ENCODE measurements around the gene MRPL42. TPM values are rescaled to one million over a fixed set of nuclear protein-coding genes. Genes with fewer than 3 reads are reported as not detected.

Gene MRPL42
- total RNA-seq, 4 donors from 2014 or later, result 49.1 to 52.1 (median 50.8) TPM

DNA sequence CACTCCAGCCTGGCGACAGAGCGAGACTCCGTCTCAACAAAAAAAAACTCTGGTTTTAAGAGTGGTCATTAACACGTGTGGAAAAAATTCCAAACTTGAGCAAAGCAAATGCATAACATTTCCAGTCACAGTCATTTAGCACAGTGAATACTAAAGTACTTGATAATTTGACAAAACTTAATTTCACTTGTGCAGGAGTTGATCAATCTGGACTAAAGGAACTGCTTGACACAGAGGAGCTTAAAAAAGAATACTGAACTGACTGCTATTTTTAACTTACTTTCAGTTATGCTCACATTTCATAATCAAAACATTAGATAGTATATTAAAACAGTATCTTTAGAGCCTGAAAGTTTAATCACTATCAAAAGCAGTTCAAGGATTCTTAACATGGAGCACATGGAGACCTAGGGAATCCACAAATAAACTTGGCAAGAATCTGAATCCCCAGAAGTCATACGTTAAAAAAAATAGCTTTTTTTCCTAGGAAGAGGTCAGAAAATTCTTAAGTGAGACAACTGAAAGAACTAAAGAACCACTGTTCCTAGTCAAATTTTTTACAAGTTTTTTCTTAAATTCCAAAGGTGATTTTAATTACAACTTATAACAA lies 33.0 kb upstream of the MRPL42 start:
- Histone ChIP-seq H3K27me3 (no peaks in the 10 kb centered on the region), H3K36me3 (no peaks in the 10 kb centered on the region), H3K4me3 (no peak overlapping the region), H3K27ac (no peak overlapping the region), H3K4me1 (peaks cover 33% of the 10 kb centered on the region), H3K9me3 (no peaks in the 10 kb centered on the region)
- no peak for DNase-seq (ENCODE audit: low spot score in 2 of 2)
- TF ChIP-seq, protein P1, sequence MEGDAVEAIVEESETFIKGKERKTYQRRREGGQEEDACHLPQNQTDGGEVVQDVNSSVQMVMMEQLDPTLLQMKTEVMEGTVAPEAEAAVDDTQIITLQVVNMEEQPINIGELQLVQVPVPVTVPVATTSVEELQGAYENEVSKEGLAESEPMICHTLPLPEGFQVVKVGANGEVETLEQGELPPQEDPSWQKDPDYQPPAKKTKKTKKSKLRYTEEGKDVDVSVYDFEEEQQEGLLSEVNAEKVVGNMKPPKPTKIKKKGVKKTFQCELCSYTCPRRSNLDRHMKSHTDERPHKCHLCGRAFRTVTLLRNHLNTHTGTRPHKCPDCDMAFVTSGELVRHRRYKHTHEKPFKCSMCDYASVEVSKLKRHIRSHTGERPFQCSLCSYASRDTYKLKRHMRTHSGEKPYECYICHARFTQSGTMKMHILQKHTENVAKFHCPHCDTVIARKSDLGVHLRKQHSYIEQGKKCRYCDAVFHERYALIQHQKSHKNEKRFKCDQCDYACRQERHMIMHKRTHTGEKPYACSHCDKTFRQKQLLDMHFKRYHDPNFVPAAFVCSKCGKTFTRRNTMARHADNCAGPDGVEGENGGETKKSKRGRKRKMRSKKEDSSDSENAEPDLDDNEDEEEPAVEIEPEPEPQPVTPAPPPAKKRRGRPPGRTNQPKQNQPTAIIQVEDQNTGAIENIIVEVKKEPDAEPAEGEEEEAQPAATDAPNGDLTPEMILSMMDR (IDR thresholded peaks at IDR 0.05), result no peak
- TF ChIP-seq EP300 (IDR thresholded peaks at IDR 0.05), result no peak
- TF ChIP-seq POLR2A (IDR thresholded peaks at IDR 0.05), result no peak
- WGBS, result 54% methylated on average over 5 of the region's 5 CpGs

DNA sequence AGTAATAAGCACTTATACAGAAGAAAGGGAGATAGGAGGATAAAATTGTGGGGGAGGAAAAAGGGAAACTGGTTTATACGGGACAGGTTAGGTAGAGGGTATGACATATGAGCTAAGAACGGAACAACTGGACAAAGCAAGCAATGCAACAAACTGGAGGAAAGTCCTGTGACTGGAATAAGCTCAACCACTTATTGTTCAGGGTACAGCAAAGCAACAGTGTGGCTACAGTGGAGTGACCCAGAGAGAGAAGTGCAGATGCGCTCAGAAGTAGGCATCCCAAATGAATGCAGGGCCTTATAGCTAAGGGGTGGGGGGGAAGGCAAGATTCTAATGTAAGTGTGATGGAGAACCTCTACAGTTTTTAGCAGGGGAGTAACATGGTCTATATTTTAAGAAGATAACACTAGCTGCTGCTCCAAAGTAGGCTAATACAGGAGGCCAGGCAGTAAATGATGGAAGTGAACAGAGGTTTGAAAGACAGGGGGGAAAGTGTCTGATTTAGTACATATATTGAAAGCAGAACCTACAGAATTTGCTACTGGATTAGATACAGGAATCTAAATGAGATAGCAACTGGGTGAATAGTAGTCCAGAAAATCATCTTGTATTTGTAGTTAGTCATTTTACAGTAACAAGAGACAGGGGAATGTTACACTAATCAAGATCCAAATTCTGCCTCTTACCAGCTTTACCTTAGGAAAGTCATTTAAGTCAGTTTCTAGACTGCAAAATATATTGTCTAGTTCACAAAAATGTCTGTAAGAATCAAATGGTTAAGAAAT lies 28.9 kb upstream of the MRPL42 start:
- Histone ChIP-seq H3K27ac (no peak overlapping the region), H3K9me3 (no peaks in the 10 kb centered on the region), H3K36me3 (no peaks in the 10 kb centered on the region), H3K4me1 (peaks cover 34% of the 10 kb centered on the region), H3K4me3 (no peak overlapping the region), H3K27me3 (no peaks in the 10 kb centered on the region)
- no peak for DNase-seq (ENCODE audit: low spot score in 2 of 2)
- TF ChIP-seq EP300 (IDR thresholded peaks at IDR 0.05), result no peak
- TF ChIP-seq, protein P1 (IDR thresholded peaks at IDR 0.05), result no peak
- TF ChIP-seq POLR2AphosphoS5 (IDR thresholded peaks at IDR 0.05), result no peak
- TF ChIP-seq POLR2A (IDR thresholded peaks at IDR 0.05), result no peak
- 77% methylated on average over 3 of the region's 3 CpGs for WGBS

DNA sequence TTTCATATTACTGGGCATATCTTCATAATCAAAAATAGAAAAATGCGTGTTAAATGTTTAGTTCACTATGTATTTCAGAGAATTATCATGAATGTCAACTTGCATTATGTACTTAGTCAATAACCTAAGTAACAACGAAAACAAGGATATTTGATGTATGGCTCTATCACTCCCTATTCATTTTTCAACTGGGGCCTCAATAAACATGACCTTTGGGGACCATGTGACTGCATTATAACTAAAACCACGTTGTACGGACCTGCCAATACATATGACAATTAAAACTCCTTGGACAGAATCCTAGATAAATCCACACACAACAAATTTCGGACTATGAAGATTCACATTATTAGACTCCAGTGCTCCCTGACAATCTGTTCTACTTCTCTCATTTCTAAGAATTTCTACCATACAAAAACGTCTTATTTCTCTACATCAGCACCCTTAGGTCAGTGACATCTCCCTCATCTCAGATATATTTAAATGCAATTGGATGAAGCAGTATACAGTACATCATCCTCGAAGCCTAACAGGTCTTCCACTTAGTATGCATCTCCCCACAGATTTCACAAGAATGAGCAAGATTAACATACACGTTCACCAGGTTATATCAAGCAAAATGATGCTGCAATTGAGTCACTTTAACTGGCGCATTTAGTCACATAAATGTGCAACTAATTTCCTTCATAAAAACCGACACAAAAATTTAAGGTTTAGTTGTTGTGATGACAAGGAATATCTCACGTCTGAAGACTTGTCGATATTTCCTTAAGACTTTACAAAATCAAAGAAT lies 27.1 kb upstream of the MRPL42 start:
- no peak overlapping the region for H3K27ac ChIP-seq
- H3K36me3 ChIP-seq, result no peaks in the 10 kb centered on the region
- no peak for DNase-seq (ENCODE audit: low spot score in 2 of 2)
- no peaks in the 10 kb centered on the region for H3K9me3 ChIP-seq
- 17% methylated on average over 12 of the region's 12 CpGs for whole genome bisulfite sequencing
- TF ChIP-seq, protein P1 (IDR thresholded peaks at IDR 0.05), result no peak
- TF ChIP-seq POLR2A (IDR thresholded peaks at IDR 0.05) (no peak), POLR2AphosphoS5 (IDR thresholded peaks at IDR 0.05) (no peak), EP300 (IDR thresholded peaks at IDR 0.05) (no peak)
- H3K4me3 ChIP-seq, result peak overlapping the region; percentile 99
- H3K27me3 ChIP-seq, result no peaks in the 10 kb centered on the region
- H3K4me1 ChIP-seq, result peaks cover 31% of the 10 kb centered on the region

DNA sequence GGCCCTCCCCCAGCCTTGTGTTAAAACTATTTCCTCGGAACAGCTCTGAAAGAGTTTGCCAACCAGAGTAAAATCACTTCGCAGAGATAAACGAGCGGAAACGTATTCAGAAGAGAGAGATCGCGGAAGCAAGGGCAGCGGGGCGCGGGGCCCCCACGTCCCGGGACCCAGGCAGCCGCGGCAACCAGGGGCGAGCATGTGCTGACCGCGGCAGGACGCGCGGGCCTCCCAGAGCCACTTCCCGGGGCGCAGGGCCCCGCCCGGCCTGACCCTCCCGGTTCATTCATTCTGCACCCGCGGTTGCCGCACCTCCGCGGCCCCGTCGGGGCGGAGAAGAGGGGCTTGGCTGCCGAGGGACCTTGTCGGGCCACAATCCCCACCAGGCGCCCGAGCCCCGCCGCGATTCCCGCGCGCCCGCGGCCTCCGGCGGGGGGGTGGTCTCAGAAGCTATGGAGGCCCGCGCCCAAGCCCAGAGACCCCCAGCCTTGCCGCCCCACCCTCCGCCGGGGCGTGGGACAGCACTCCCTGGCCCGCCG lies 26.2 kb upstream of the MRPL42 start:
- peaks cover 31% of the 10 kb centered on the region for H3K4me1 ChIP-seq
- DNase-seq (ENCODE audit: low spot score in 2 of 2), result peak in 1 of 2 donors; percentile 79
- WGBS, result under 1% methylated on average over 13 of the region's 55 CpGs

More for the DNA sequence above, 26.2 kb upstream of the MRPL42 start:
- Histone ChIP-seq H3K4me3 (peak overlapping the region; percentile 99), H3K27ac (peak overlapping the region; percentile 95), H3K9me3 (no peaks in the 10 kb centered on the region), H3K36me3 (no peaks in the 10 kb centered on the region), H3K27me3 (no peaks in the 10 kb centered on the region)
- TF ChIP-seq EP300 (IDR thresholded peaks at IDR 0.05) (no peak), POLR2AphosphoS5 (IDR thresholded peaks at IDR 0.05) (no peak), POLR2A (IDR thresholded peaks at IDR 0.05) (no peak)
- TF ChIP-seq, protein P1 (IDR thresholded peaks at IDR 0.05), result no peak
